ENCODE measurements around the gene CD48.
A peak's percentile ranks its signal among the peaks of the same experiment; 100 is the strongest.
"Not testable (repeated sequence)": the region's sequence is repeated elsewhere in the genome, so short reads cannot be mapped to it uniquely, and the experiment has no call there.

Gene CD48

DNA sequence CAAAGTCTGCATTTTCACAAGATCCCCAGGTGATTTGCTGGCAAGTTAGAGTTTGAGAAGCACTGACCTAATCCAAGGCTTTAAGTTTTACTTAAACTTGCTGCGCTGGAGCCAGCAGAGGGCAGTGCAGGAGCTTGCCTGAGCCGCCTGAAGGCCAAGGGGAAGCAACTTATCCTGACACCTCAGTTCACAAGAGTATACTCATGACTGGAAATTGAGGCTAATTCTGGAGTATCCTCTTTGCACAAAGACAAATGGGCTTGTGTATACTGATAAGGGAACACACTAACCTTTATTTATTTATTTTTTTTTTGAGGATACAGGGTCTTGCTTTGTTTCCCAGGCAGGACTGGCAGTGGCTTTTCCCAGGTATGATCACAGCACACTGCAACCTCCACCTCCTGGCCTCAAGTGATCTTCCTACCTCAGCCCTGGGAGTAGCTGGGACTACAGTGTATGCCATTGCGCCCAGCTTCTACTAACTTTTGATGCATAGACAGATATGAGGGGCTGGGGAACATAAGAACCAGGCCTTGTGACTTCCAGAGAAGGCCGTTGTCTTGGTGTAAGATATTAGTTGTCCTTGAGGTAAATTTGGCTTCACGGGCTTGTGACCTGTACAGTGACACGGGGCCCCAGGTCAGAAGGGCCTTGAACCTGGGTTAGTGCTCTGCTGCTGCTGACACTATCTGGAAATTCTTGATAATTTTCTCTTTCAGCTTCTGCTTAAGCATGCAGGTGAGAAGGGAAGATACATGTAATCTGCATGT, 35.8 kb downstream of the CD48 start:
- DNase-seq (ENCODE audit: low spot score), result peak; percentile 81

- DNase-seq (ENCODE audit: low spot score), result no peak
Observed at GRCh38 chr1:160674415-160674814, 37.2 kb downstream of the CD48 start.

DNA sequence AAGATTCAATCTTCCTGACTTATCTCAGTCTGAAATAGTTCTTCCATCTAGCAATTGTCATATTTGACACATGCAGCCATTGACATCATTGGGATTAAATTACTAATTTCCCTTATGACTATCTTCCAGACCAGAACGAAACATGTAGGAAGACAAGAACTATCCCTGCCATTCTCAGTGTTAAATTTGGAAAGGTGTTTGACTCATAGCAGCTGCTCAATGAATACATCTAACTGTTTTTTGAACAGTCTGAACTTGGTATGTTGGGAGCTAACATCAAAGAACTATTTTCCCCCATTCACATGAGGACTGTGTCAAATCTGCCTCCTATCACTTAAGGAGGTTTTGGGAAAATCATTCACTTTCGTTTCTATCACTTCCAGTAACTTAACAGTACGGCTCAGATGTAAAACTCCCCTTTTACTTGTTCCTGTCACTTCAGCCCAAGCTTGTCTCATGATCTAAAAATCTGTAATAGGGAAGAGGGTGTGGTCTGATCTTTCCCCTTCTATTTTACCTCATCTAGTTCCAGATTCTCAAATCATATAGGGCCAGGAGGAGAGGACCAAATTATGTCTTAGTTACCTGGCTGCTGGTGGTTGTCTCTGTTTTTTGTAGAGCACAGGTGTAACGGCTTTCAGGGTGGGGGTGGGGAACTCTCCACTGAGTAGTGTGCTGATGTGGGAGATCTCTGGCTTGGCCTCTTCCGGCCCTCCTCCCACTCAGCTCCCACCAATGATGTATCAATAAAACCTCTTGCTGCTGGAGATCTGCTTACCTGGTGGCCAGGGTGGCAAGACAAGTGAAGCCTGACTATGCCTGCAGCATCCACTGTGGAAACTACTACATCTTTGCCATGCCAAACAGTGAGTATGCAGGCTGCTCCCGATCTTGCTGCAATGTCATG, 38.6 kb downstream of the CD48 start:
- DNase-seq (ENCODE audit: low spot score), result no peak

DNA sequence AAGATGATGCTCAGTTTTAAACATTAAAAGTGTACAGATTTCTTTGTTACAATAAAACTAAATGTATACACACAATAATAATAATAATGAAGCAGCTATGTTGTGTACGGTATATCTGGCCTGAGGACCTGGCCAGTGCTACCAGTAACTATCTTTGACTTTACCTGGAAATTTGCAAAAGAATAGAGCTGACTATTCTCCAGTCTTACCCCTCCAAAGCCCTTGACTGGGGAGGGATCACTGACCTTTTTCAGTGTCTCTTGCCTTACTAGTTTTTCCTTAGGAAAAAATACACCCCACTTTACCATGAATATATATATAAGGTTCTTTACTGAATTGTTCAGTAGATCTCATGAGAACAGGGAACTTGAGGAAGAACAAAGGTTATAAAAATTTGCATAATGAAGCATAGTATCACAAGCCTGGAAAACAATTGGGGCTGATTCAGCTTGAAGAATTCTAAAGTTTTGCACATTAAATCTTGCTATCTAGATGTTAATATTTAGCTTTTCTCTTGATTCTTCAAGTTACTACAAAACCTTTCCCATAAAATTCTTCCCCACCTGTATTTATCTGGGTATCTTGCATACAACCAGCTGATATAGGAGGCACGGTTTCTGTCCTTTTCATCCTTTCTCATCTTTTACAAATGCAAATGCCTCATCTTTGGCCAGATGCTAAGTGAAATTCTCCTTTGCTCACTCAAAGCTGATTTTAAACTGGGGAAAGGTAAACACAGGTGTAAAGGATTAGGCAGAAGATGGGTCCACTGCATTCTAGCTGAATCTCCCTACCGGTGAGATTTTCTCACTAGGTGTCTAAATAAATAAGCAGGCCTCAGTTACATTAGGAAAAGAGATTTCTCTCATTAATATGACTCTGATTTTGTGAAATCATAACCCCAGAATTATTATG, 39.8 kb downstream of the CD48 start:
- no peak for DNase-seq (ENCODE audit: low spot score)

DNA sequence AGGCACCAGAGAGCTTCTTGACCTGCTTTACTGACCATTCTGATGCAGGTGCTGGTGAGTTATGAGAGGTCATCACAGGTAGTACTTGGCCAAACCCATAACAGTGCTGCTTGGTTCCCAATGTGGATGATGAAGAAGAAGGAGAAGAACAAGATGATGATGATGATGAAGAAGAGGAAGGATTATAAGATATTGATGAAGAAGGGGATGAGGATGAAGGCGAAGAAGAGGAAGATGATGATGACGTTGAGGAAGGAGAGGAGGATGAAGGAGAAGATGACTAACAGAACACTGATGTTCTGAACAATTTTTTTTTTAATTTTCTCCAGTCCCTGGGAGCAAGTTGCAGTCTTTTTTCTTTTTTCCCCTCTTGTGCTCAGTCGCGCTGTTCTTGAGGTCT, 40.9 kb downstream of the CD48 start:
- DNase-seq (ENCODE audit: low spot score), result no peak

GRCh38 chr1:160669802-160670201, 41.8 kb downstream of the CD48 start:
- no peak for DNase-seq (ENCODE audit: low spot score)

DNA sequence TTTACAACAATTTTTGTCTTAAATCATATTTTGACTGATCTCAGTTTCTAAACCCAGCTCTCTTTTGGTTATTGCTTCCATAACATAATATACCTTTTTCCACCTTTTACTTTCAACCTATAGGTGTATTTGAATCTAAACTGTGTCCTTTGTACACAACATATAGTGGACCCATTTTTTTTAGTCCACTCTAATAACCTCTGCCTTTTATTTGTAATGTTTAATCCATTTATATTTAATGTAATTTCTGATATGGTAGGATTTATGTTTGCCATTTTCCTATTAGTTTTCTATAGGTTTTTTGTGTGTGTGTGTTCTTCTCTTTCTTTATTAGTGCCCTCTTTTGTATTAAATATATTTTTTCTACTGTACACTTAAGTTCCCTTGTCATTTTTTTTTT, 42.3 kb downstream of the CD48 start:
- DNase-seq (ENCODE audit: low spot score), result no peak

DNA sequence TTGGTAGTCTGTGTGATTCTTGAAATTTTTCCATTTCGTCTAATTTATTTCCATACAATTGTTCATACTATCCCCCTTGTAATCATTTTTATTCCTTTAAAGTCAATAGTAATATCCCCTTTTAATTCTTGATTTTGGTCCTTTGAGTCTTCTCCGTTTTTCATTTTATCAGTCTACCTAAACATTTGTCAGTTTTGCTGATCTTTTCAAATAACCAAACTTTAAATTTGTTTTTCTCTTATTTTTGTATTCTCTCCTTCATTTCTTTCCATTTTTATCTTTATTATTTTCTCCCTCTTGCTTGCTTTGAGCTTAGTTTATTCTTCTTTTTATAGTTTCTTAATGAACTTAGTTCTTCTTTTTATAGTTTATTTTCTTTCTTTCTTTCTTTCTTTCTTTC, 43.7 kb downstream of the CD48 start:
- no peak for DNase-seq (ENCODE audit: low spot score)

- no peak for DNase-seq (ENCODE audit: low spot score)
Observed at GRCh38 chr1:160666079-160666442, 45.6 kb downstream of the CD48 start.

DNA sequence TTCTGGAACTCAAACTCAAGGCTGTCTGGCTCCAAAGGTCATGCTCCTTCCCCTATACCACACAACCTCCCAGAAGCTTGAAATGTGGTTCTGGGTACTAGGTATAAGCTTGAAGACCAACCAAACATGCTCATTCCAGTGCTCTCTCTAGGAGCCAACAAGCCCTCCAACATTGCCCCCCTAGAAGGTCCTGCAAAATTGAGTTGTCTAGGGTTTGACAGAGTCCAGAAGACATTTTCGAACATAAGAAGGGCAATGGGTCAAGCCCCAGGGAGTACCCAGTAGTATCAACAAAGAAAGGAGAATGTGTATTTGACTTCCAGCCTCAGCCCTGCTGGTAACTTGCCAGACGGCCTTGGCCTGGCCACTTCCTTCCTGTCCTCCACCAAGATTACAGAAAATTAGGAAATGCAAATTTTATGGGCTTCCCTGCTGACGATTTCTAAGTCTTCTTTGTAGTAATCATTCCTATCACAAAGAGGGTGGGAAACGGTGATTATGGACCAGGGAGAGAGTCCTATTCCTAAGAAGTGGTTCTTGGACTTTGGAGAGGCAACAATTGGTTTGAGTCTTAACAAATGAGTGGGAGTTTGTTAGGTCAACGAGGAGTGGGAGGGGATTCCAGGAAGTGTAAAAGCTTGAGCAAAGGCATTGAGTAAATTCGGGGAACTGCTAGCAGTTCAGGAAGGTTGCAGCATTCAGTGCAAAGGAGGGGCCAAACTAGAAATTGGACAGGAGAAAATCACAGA, 46.1 kb downstream of the CD48 start:
- no peak for DNase-seq (ENCODE audit: low spot score)

- DNase-seq (ENCODE audit: low spot score), result no peak
Observed at GRCh38 chr1:160664573-160665051, 47.0 kb downstream of the CD48 start.

GRCh38 chr1:160662910-160663309, 48.7 kb downstream of the CD48 start:
- no peak for DNase-seq (ENCODE audit: low spot score)

DNA sequence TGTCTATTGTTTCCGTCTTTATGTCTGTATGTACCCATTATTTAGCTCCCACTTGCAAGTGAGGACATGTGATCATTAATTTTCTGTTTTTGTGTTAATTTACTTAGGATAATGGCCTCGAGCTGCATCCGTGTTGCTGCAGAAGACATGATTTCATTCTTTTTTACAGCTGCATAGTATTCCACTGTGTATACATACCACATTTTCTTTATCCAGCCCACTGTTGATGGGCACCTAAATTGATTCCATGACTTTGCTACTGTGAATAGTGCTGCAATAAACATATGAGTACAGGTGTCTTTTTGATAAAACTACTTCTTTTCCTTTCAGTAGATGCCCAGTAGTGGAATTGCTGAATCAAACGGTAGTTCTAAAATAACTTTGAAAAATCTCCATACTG, 52.1 kb downstream of the CD48 start:
- DNase-seq (ENCODE audit: low spot score), result no peak

DNA sequence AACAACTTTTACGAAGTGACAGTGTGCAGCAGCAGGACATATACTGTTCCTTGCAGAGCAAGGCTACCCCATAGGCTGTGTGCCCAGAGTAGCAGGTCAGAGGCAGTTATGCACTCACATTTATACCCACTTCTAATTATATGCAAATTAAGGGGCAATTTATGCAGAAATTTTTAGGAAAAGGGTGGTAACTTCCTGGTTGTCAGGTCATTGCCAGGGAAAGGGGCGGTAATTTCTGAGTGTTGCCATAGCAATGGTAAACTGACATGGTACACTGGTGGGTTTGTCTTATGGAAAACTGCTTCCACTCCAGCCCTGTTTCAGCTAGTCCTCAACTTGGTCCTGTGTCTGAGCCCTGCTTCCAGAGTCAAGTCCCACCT, 52.8 kb downstream of the CD48 start:
- no peak for DNase-seq (ENCODE audit: low spot score)

- no peak for DNase-seq (ENCODE audit: low spot score)
Observed at GRCh38 chr1:160658162-160658813, 53.3 kb downstream of the CD48 start.

- DNase-seq (ENCODE audit: low spot score), result no peak
Observed at GRCh38 chr1:160657250-160657781, 54.3 kb downstream of the CD48 start.

DNA sequence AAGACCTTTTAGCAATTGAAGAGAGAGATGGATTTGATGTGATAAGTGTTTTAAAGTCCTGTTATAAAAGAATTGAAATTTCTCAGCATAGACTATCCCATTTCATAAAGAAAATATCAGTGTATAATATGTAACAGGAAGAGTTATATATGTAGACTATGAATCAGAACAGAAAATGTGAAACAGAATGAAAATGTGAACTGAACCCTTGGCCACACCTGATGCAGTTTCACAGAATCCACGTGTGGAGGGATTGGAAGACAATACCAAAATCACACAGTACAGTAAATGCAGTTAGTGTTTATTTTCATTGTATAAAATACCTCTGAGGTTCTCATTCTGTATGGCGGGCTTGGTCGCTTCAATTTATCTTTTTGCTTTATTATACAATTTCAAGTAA, 54.9 kb downstream of the CD48 start:
- no peak for DNase-seq (ENCODE audit: low spot score)

- no peak for DNase-seq (ENCODE audit: low spot score)
Observed at GRCh38 chr1:160653620-160654016, 58.0 kb downstream of the CD48 start.

- no peak for DNase-seq (ENCODE audit: low spot score)
Observed at GRCh38 chr1:160652924-160653619, 58.5 kb downstream of the CD48 start.

GRCh38 chr1:160652065-160652641, 59.5 kb downstream of the CD48 start:
- DNase-seq (ENCODE audit: low spot score), result not testable (repeated sequence)

Data from D341Med (cell line).